Loucy (cell line): ENCODE data around the gene ABCA8.

Experiments used
- EZH2phosphoT487 ChIP-seq: fragments of 200-600 bp; IDR thresholded peaks from 2 replicates; pipeline ENCODE4 v1.6.1; 2018; ENCODE audit warnings: antibody characterized with exemption, mild to moderate bottlenecking, moderate library complexity, borderline replicate concordance
- TF ChIP-seq, protein P1 (sequence below): fragments of 200-600 bp; sonication (generic); conservative IDR thresholded peaks from 2 replicates; pipeline ENCODE4 v1.5.1; 2014; ENCODE audit warnings: mild to moderate bottlenecking, antibody characterized with exemption, low read length

DNA sequence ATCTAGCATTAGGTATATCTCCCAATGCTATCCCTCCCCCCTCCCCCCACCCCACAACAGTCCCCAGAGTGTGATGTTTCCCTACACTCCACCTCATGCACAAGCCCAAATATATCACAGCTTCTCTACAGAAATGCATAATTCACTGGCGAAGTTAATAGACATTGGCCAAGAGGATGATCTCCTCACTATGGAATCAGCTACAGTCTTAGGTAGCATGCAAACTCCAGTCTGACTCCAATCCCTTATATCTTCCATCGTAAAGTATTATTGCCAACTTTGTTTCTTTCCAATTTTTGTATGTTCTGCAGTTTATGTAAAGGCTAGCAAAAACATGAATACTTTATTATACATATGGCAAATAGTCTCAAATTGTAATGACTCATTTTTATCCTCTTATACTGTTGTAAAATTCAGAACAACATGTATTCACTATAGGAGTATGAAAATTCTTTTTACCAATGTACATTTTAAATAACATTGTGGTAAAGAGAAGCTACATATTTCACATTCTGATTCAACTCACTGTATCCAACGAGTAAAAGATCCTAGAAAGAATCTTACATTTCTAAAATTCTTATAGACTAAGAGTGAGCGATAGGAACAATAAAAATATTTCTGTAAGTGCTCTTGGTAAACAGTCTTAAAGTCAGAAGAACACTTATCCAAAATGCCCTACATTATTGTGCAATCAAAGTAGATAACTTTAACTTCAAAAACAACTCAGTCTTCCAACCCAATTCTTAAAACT lies 871 bp downstream of the ABCA8 start:
- TF ChIP-seq, protein P1, sequence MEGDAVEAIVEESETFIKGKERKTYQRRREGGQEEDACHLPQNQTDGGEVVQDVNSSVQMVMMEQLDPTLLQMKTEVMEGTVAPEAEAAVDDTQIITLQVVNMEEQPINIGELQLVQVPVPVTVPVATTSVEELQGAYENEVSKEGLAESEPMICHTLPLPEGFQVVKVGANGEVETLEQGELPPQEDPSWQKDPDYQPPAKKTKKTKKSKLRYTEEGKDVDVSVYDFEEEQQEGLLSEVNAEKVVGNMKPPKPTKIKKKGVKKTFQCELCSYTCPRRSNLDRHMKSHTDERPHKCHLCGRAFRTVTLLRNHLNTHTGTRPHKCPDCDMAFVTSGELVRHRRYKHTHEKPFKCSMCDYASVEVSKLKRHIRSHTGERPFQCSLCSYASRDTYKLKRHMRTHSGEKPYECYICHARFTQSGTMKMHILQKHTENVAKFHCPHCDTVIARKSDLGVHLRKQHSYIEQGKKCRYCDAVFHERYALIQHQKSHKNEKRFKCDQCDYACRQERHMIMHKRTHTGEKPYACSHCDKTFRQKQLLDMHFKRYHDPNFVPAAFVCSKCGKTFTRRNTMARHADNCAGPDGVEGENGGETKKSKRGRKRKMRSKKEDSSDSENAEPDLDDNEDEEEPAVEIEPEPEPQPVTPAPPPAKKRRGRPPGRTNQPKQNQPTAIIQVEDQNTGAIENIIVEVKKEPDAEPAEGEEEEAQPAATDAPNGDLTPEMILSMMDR: no peak
- TF ChIP-seq EZH2phosphoT487: no peak
